T-helper 2 cell treated with Interferon-gamma antibody and Interleukin-4, amounts not matched to agents 5 μg/mL and 100 μg/mL, for 36 hours (primary cell): ENCODE data around the gene UNC5B.

Experiments used
- DNase-seq: peaks from one replicate; pipeline ENCODE4 v3.0.0; 2021; ENCODE audit warnings: low spot score
- H3K27ac Mint-ChIP-seq: one replicate; pipeline ENCODE4 v1.8.0; 2021; ENCODE audit warnings: mild to moderate bottlenecking, mixed read lengths
- H3K27me3 Mint-ChIP-seq: one replicate; pipeline ENCODE4 v1.8.0; 2021; ENCODE audit warnings: low read depth, mixed read lengths
- H3K36me3 Mint-ChIP-seq: one replicate; pipeline ENCODE4 v1.8.0; 2021; ENCODE audit warnings: low read depth, mixed read lengths
- H3K4me1 Mint-ChIP-seq: one replicate; pipeline ENCODE4 v1.8.0; 2021; ENCODE audit warnings: low read depth, mixed read lengths
- H3K4me3 Mint-ChIP-seq: one replicate; pipeline ENCODE4 v1.8.0; 2022; ENCODE audit warnings: mild to moderate bottlenecking, moderate library complexity, mixed read lengths
- H3K9me3 Mint-ChIP-seq: one replicate; pipeline ENCODE4 v1.8.0; 2021; ENCODE audit warnings: mixed read lengths

UNC5B gene

GRCh38 chr10:71264345-71265200, 52.2 kb downstream of the UNC5B start:
- Mint-ChIP-seq H3K36me3 (no peaks in the 10 kb centered on the region), H3K9me3 (no peaks in the 10 kb centered on the region), H3K27ac (no peak overlapping the region), H3K4me1 (no peaks in the 10 kb centered on the region), H3K4me3 (no peak overlapping the region), H3K27me3 (no peaks in the 10 kb centered on the region)
- no peak for DNase-seq

- Mint-ChIP-seq H3K36me3 (no peaks in the 10 kb centered on the region), H3K27ac (no peak overlapping the region), H3K9me3 (no peaks in the 10 kb centered on the region), H3K4me3 (no peak overlapping the region), H3K27me3 (no peaks in the 10 kb centered on the region), H3K4me1 (no peaks in the 10 kb centered on the region)
- DNase-seq, result no peak
Measured at GRCh38 chr10:71265201-71265575, 52.8 kb downstream of the UNC5B start.

GRCh38 chr10:71265618-71266146, 53.3 kb downstream of the UNC5B start:
- Mint-ChIP-seq H3K36me3 (no peaks in the 10 kb centered on the region), H3K4me3 (no peak overlapping the region), H3K4me1 (no peaks in the 10 kb centered on the region), H3K27ac (no peak overlapping the region), H3K9me3 (no peaks in the 10 kb centered on the region), H3K27me3 (no peaks in the 10 kb centered on the region)
- DNase-seq, result no peak

GRCh38 chr10:71266147-71266917, 54.0 kb downstream of the UNC5B start:
- Mint-ChIP-seq H3K4me1 (no peaks in the 10 kb centered on the region), H3K9me3 (no peaks in the 10 kb centered on the region), H3K27me3 (no peaks in the 10 kb centered on the region), H3K4me3 (no peak overlapping the region), H3K36me3 (no peaks in the 10 kb centered on the region), H3K27ac (no peak overlapping the region)
- DNase-seq, result no peak

GRCh38 chr10:71266918-71267442, 54.6 kb downstream of the UNC5B start:
- H3K4me3 Mint-ChIP-seq, result no peak overlapping the region
- H3K36me3 Mint-ChIP-seq, result no peaks in the 10 kb centered on the region
- H3K27ac Mint-ChIP-seq, result no peak overlapping the region
- no peaks in the 10 kb centered on the region for H3K4me1 Mint-ChIP-seq
- H3K9me3 Mint-ChIP-seq, result no peaks in the 10 kb centered on the region
- H3K27me3 Mint-ChIP-seq, result no peaks in the 10 kb centered on the region
- DNase-seq, result no peak

- Mint-ChIP-seq H3K27ac (no peak overlapping the region), H3K4me3 (no peak overlapping the region), H3K36me3 (no peaks in the 10 kb centered on the region), H3K9me3 (no peaks in the 10 kb centered on the region), H3K27me3 (no peaks in the 10 kb centered on the region), H3K4me1 (no peaks in the 10 kb centered on the region)
- no peak for DNase-seq
Measured at GRCh38 chr10:71267508-71268240, 55.3 kb downstream of the UNC5B start.

GRCh38 chr10:71268247-71268691, 55.9 kb downstream of the UNC5B start:
- Mint-ChIP-seq H3K27me3 (no peaks in the 10 kb centered on the region), H3K4me3 (no peak overlapping the region), H3K9me3 (no peaks in the 10 kb centered on the region), H3K36me3 (no peaks in the 10 kb centered on the region), H3K4me1 (no peaks in the 10 kb centered on the region), H3K27ac (no peak overlapping the region)
- no peak for DNase-seq

GRCh38 chr10:71268758-71269157, 56.4 kb downstream of the UNC5B start:
- no peak overlapping the region for H3K4me3 Mint-ChIP-seq
- no peaks in the 10 kb centered on the region for H3K4me1 Mint-ChIP-seq
- no peaks in the 10 kb centered on the region for H3K36me3 Mint-ChIP-seq
- DNase-seq, result no peak
- no peaks in the 10 kb centered on the region for H3K9me3 Mint-ChIP-seq
- H3K27me3 Mint-ChIP-seq, result no peaks in the 10 kb centered on the region
- H3K27ac Mint-ChIP-seq, result no peak overlapping the region

GRCh38 chr10:71269301-71270288, 57.2 kb downstream of the UNC5B start:
- no peak overlapping the region for H3K27ac Mint-ChIP-seq
- H3K4me1 Mint-ChIP-seq, result no peaks in the 10 kb centered on the region
- no peaks in the 10 kb centered on the region for H3K9me3 Mint-ChIP-seq
- no peak for DNase-seq
- no peaks in the 10 kb centered on the region for H3K27me3 Mint-ChIP-seq
- no peak overlapping the region for H3K4me3 Mint-ChIP-seq
- H3K36me3 Mint-ChIP-seq, result no peaks in the 10 kb centered on the region

- Mint-ChIP-seq H3K36me3 (no peaks in the 10 kb centered on the region), H3K27me3 (no peaks in the 10 kb centered on the region), H3K9me3 (no peaks in the 10 kb centered on the region), H3K4me3 (no peak overlapping the region), H3K27ac (no peak overlapping the region), H3K4me1 (no peaks in the 10 kb centered on the region)
- DNase-seq, result peak; percentile 6
Measured at GRCh38 chr10:71270301-71271220, 58.2 kb downstream of the UNC5B start.

GRCh38 chr10:71271662-71272055, 59.3 kb downstream of the UNC5B start:
- H3K27ac Mint-ChIP-seq, result no peak overlapping the region
- DNase-seq, result no peak
- H3K9me3 Mint-ChIP-seq, result no peaks in the 10 kb centered on the region
- H3K4me3 Mint-ChIP-seq, result no peak overlapping the region
- no peaks in the 10 kb centered on the region for H3K36me3 Mint-ChIP-seq
- no peaks in the 10 kb centered on the region for H3K4me1 Mint-ChIP-seq
- H3K27me3 Mint-ChIP-seq, result no peaks in the 10 kb centered on the region
